A673 (cell line): ENCODE measurements around the gene GM2A. TPM values are rescaled to one million over a fixed set of nuclear protein-coding genes. Genes with fewer than 3 reads are reported as not detected.

Source experiments
- BruUV-seq: library from RNA; stranded (reverse); fragments of 400-500 nt; replicated peaks from 2 replicates; lab custom pipeline; 2021; lab: Mats Ljungman, UMichigan
- CTCF ChIA-PET: fragments of 300-600 bp; sonication (Branson Sonifier 250); formaldehyde crosslinking; loops from one replicate; lab custom pipeline; 2022; ENCODE audit warnings: antibody characterized with exemption; lab: Charles Lee
- POLR2A ChIA-PET: fragments of 300-600 bp; sonication (Branson Sonifier 250); formaldehyde crosslinking; loops from one replicate; lab custom pipeline; 2022; ENCODE audit warnings: antibody characterized with exemption; ENCODE audit not compliant: low non-redundant PET; lab: Charles Lee
- DNase-seq: peaks from one replicate; pipeline ENCODE4 v3.0.0-alpha.2; 2015; ENCODE audit warnings: low spot score
- H3K27ac ChIP-seq: fragments of 200-600 bp; sonication (generic); 2 replicates; pipeline ENCODE4 v1.5.1; 2016; ENCODE audit warnings: mixed run types, low read depth, mild to moderate bottlenecking, mixed read lengths, antibody characterized with exemption, low read length; ENCODE audit not compliant: poor library complexity, severe bottlenecking
- H3K27me3 ChIP-seq: fragments of 200-600 bp; sonication (generic); replicated peaks from 2 replicates; pipeline ENCODE4 v1.6.1; 2017; ENCODE audit warnings: mixed run types, low read depth, mild to moderate bottlenecking, mixed read lengths, antibody characterized with exemption, low read length; ENCODE audit not compliant: insufficient read depth, poor library complexity
- H3K36me3 ChIP-seq: fragments of 200-600 bp; sonication (generic); 2 replicates; pipeline ENCODE4 v1.6.1; 2016; ENCODE audit warnings: mixed run types, mild to moderate bottlenecking, mixed read lengths, antibody characterized with exemption, low read length; ENCODE audit not compliant: insufficient read depth, poor library complexity, severe bottlenecking
- H3K4me1 ChIP-seq: fragments of 200-600 bp; sonication (generic); 2 replicates; pipeline ENCODE4 v1.6.1; 2017; ENCODE audit warnings: mixed run types, mild to moderate bottlenecking, mixed read lengths, antibody characterized with exemption, low read length; ENCODE audit not compliant: insufficient read depth, poor library complexity, severe bottlenecking
- H3K4me3 ChIP-seq: fragments of 200-600 bp; sonication (generic); 2 replicates; pipeline ENCODE4 v1.5.1; 2016; ENCODE audit warnings: low read depth, mixed run types, mild to moderate bottlenecking, mixed read lengths, low read length; ENCODE audit not compliant: poor library complexity, severe bottlenecking
- H3K9me3 ChIP-seq: fragments of 200-600 bp; sonication (generic); 2 replicates; pipeline ENCODE4 v1.6.1; 2016; ENCODE audit warnings: mixed run types, low read depth, mild to moderate bottlenecking, mixed read lengths, antibody characterized with exemption, low read length; ENCODE audit not compliant: poor library complexity, severe bottlenecking
- EZH2 ChIP-seq: fragments of 200-600 bp; sonication (generic); IDR thresholded peaks from 2 replicates; pipeline ENCODE4 v1.6.1; 2017; ENCODE audit warnings: borderline replicate concordance, low read depth, mild to moderate bottlenecking, mixed read lengths, antibody characterized with exemption, low read length; ENCODE audit not compliant: poor library complexity, severe bottlenecking
- intact Hi-C: fragments of 100-400 bp; cut with micrococcal nuclease; formaldehyde crosslinking; loops from one replicate; pipeline ENCODE4 v1.10.0; 2022; ENCODE audit not compliant: unreplicated experiment
- total RNA-seq: library from RNA; stranded (reverse); gene quantifications from 2 replicates; pipeline ENCODE4 v1.2.3, GENCODE V29; 2021
- TF ChIP-seq, protein P1 (sequence below): fragments of 300-800, 200-600 bp; sonication (generic); conservative IDR thresholded peaks from 2 replicates; pipeline ENCODE4 v1.5.1; 2017; ENCODE audit warnings: low read depth, mild to moderate bottlenecking, antibody characterized with exemption, low read length, moderate library complexity, mixed read lengths

GM2A gene
- total RNA-seq, 1 experiment from 2014 or later = 3.5 TPM

DNA sequence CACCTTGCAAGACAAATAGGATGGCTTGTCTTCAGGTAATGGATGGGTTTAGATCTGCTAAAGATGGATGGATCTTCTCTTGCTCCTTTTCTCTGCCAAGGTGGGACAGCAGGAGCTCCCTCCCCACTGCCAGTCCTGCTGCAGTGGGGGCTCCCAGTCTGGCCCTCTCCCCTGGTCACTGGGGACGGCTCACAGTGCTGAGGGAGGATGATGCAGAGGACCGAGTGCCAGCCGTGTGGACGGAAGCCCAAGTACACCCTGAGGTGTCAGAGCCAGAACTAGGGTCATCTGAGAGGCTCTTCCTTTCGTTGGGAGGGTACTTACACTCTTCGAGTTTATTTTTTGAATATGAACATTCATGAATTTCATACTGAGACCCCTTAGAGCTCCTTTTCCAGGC, 34.8 kb upstream of the GM2A start:
- no peak for TF ChIP-seq EZH2
- TF ChIP-seq, protein P1, sequence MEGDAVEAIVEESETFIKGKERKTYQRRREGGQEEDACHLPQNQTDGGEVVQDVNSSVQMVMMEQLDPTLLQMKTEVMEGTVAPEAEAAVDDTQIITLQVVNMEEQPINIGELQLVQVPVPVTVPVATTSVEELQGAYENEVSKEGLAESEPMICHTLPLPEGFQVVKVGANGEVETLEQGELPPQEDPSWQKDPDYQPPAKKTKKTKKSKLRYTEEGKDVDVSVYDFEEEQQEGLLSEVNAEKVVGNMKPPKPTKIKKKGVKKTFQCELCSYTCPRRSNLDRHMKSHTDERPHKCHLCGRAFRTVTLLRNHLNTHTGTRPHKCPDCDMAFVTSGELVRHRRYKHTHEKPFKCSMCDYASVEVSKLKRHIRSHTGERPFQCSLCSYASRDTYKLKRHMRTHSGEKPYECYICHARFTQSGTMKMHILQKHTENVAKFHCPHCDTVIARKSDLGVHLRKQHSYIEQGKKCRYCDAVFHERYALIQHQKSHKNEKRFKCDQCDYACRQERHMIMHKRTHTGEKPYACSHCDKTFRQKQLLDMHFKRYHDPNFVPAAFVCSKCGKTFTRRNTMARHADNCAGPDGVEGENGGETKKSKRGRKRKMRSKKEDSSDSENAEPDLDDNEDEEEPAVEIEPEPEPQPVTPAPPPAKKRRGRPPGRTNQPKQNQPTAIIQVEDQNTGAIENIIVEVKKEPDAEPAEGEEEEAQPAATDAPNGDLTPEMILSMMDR = no peak

DNA sequence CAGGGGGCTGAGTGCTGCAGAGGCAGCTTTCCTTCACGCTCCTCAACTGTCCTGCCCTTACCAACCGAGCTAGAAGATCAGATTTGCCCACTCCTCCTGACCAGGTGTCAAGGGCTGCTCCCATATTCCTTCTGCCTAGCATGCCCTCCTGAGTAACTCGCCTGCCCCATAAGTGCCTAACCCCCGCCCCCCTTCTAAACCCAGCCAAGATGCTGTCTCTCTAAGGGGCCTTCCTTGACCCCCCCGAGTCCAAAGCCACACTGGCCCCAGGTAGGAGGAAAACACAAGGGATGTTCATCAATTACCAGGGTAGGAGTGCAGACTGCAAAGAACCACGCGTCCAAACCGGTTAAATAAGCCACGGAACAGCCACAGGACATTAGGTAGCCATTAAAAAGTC, 33.8 kb upstream of the GM2A start:
- Histone ChIP-seq H3K27me3 (no peaks in the 10 kb centered on the region), H3K27ac (no peak overlapping the region), H3K4me3 (no peak overlapping the region), H3K4me1 (no peaks in the 10 kb centered on the region), H3K36me3 (no peaks in the 10 kb centered on the region), H3K9me3 (no peaks in the 10 kb centered on the region)
- DNase-seq = no peak
- no TSS peak for BruUV-seq
- TF ChIP-seq, protein P1 = no peak
- no peak for TF ChIP-seq EZH2
- ChIA-PET POLR2A (no interaction called here), CTCF (no interaction called here)
- intact Hi-C loops = no loop called here

More for the DNA sequence above, 34.8 kb upstream of the GM2A start:
- Histone ChIP-seq H3K4me3 (no peak overlapping the region), H3K4me1 (no peaks in the 10 kb centered on the region), H3K27me3 (no peaks in the 10 kb centered on the region), H3K9me3 (no peaks in the 10 kb centered on the region), H3K27ac (no peak overlapping the region), H3K36me3 (no peaks in the 10 kb centered on the region)
- no TSS peak for BruUV-seq
- intact Hi-C loops = no loop called here
- POLR2A ChIA-PET = no interaction called here
- CTCF ChIA-PET = no interaction called here
- no peak for DNase-seq

DNA sequence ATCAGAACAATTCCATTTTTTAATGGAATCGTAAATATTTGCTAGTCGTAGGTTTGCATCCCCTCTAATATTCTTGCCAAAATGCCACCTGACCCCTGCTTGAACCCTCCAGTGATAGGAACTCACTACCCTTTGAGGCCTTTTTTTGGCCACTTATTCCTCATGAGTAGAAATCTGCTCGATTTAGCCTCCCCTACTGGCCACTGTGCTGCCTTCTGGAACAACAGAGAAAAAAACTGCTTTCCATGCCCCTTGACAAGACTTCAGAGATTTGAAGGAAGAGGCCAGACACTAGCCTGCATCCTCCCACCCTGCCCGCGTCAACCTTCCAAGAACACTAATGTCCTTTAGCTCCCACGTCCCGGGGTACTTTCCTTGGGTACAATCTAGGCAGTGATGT, 33.2 kb upstream of the GM2A start:
- no peak for TF ChIP-seq EZH2
- TF ChIP-seq, protein P1 = no peak
- intact Hi-C loops = no loop called here
- Histone ChIP-seq H3K27me3 (no peaks in the 10 kb centered on the region), H3K4me1 (no peaks in the 10 kb centered on the region), H3K9me3 (no peaks in the 10 kb centered on the region), H3K36me3 (no peaks in the 10 kb centered on the region), H3K27ac (no peak overlapping the region), H3K4me3 (no peak overlapping the region)
- no peak for DNase-seq
- POLR2A ChIA-PET = no interaction called here
- BruUV-seq = no TSS peak
- CTCF ChIA-PET = no interaction called here
